ENCODE results near the gene DPP6. TPM values are rescaled to one million over a fixed set of nuclear protein-coding genes. Genes with fewer than 3 reads are reported as not detected.

DPP6 gene
- total and polyA plus RNA-seq, 9 of the 15 experiments (the other 6 are each of a cell fraction or from before 2014, with no cell fraction given) = not detected

DNA sequence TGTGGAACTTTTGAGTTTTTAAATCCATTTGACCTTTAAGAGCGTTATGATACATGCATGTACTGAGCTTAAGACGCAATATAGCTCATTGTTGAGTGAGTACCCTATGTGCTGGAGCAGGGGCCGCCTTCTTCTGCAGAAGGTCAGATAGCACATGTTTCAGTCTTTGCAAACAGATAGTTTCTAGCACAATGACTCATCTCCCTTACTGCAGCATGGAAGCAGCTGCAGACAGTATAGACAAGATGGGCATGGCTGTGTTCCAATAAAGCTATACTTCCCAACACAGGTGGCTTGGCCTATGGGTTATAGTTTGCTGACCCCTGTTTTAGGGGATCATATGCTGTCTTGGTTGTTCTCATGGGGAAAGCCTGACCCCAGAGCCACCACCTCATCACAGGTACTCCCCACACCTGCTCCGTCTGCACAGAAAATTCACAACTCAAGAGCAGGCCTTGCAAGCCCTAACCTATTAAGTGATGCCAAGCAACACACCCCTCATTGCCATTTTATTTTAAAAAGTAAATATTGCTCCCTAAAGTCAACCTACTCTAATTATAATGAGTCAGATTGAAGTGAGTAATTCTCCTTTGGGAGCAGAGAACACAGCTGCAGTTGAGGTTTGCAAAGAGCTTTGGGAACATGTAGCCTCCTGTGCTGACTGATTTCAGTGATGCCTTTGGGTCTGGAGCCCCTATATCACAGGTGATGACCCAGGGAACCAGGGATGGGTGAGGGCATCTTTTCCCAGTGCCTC lies 620.6 kb downstream of the DPP6 start (continued):
- TF ChIP-seq, protein P1, sequence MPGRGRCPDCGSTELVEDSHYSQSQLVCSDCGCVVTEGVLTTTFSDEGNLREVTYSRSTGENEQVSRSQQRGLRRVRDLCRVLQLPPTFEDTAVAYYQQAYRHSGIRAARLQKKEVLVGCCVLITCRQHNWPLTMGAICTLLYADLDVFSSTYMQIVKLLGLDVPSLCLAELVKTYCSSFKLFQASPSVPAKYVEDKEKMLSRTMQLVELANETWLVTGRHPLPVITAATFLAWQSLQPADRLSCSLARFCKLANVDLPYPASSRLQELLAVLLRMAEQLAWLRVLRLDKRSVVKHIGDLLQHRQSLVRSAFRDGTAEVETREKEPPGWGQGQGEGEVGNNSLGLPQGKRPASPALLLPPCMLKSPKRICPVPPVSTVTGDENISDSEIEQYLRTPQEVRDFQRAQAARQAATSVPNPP (IDR thresholded peaks at IDR 0.05; ENCODE audit: borderline replicate concordance, insufficient read depth, insufficient read length) = no peak
- TF ChIP-seq CBFA2T2 (conservative IDR thresholded peaks at IDR 0.05) = peak; percentile 95
- peak; percentile 78 for TF ChIP-seq JUNB (CRISPR knock-in tag; conservative IDR thresholded peaks at IDR 0.05)
- TF ChIP-seq, protein P2, sequence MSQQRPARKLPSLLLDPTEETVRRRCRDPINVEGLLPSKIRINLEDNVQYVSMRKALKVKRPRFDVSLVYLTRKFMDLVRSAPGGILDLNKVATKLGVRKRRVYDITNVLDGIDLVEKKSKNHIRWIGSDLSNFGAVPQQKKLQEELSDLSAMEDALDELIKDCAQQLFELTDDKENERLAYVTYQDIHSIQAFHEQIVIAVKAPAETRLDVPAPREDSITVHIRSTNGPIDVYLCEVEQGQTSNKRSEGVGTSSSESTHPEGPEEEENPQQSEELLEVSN (IDR thresholded peaks at IDR 0.05; ENCODE audit: borderline replicate concordance in 1 of 2, extremely low read depth in 1 of 2, insufficient read depth in 1 of 2, insufficient read length in 1 of 2, low read depth in 1 of 2, low read length in 1 of 2, poor library complexity in 1 of 2, severe bottlenecking in 1 of 2) = peak; percentile 14 to 58
- TF ChIP-seq JUN (IDR thresholded peaks at IDR 0.05; ENCODE audit: borderline replicate concordance, low read depth, low read length) = peak; percentile 91
- TF ChIP-seq JUN (CRISPR knock-in tag; IDR thresholded peaks at IDR 0.05; ENCODE audit: borderline replicate concordance) = no peak; the same call in 1 of the 2 replicates
- TF ChIP-seq GATA2 (CRISPR knock-in tag; IDR thresholded peaks at IDR 0.05) = peak; percentile 63
- TF ChIP-seq EP300 (IDR thresholded peaks at IDR 0.05; ENCODE audit: low read length) = peak; percentile 75
- TF ChIP-seq BCOR (IDR thresholded peaks at IDR 0.05) = no peak
- peak; percentile 87 for TF ChIP-seq TEAD4 (IDR thresholded peaks at IDR 0.05; ENCODE audit: low read length)
- no peak for TF ChIP-seq TEAD4 (CRISPR knock-in tag; IDR thresholded peaks at IDR 0.05; ENCODE audit: borderline replicate concordance)
- TF ChIP-seq MAZ (CRISPR knock-in tag; conservative IDR thresholded peaks at IDR 0.05 in 1 of 2, IDR thresholded peaks at IDR 0.05 in 1 of 2) = peak in 1 of 2 experiments; percentile 39; a peak in 1 of 4 replicates
- TF ChIP-seq TBP (optimal IDR thresholded peaks at IDR 0.05; ENCODE audit: low read depth, low read length) = peak; percentile 35
- TF ChIP-seq MAFK (IDR thresholded peaks at IDR 0.05; ENCODE audit: low read length) = peak; percentile 49; the same call in 1 of the 2 replicates
- TF ChIP-seq, protein P3, sequence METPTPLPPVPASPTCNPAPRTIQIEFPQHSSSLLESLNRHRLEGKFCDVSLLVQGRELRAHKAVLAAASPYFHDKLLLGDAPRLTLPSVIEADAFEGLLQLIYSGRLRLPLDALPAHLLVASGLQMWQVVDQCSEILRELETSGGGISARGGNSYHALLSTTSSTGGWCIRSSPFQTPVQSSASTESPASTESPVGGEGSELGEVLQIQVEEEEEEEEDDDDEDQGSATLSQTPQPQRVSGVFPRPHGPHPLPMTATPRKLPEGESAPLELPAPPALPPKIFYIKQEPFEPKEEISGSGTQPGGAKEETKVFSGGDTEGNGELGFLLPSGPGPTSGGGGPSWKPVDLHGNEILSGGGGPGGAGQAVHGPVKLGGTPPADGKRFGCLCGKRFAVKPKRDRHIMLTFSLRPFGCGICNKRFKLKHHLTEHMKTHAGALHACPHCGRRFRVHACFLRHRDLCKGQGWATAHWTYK (CRISPR knock-in tag; IDR thresholded peaks at IDR 0.05) = no peak; the same call in 1 of the 2 replicates
- TF ChIP-seq NCOA6 (IDR thresholded peaks at IDR 0.05) = no peak
- peak; percentile 53 for TF ChIP-seq CXXC5 (CRISPR knock-in tag; IDR thresholded peaks at IDR 0.05)
- TF ChIP-seq LEF1 (IDR thresholded peaks at IDR 0.05) = peak; percentile 31; the same call in 1 of the 2 replicates
- peak; percentile 96 for TF ChIP-seq FOSL1 (tag; conservative IDR thresholded peaks at IDR 0.05)
- peak; percentile 64; the same call in 1 of the 2 replicates for TF ChIP-seq MTA3 (IDR thresholded peaks at IDR 0.05; ENCODE audit: borderline replicate concordance)
